Measurements from ENCODE around the gene BCAS3.
"Not testable (repeated sequence)": the region's sequence is repeated elsewhere in the genome, so short reads cannot be mapped to it uniquely, and the experiment has no call there.

Gene BCAS3

DNA sequence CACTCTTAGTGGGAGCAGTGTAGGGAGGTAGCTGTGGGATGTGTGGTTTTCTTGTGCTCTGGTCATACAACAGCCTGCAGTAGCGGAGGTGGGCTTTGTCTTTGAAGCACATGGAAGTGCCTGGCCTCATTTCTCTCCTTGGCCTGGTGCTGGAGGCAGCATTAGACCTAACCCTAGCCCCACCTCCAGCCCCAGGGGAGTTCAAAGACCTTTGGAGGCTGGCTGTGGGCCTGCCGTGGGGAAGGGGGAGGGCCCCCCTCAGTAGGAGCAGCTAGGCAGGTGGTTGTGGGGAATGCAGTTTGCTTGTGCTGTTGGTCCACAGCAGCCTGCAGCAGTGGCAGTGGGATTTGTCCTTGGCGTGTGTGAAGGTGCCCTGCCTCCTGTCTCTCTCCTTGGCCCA lies 91.7 kb downstream of the BCAS3 start:
- DNase-seq (ENCODE audit: extremely low spot score), result no peak
- ChIA-PET POLR2A (no interaction called here), CTCF (no interaction called here)
- TF ChIP-seq SUZ12 (IDR thresholded peaks at IDR 0.05) (no peak), ELF4 (IDR thresholded peaks at IDR 0.05) (no peak), FOXK2 (IDR thresholded peaks at IDR 0.05) (no peak), LEF1 (IDR thresholded peaks at IDR 0.05; ENCODE audit: borderline replicate concordance) (no peak), L3MBTL2 (conservative IDR thresholded peaks at IDR 0.05) (no peak)

DNA sequence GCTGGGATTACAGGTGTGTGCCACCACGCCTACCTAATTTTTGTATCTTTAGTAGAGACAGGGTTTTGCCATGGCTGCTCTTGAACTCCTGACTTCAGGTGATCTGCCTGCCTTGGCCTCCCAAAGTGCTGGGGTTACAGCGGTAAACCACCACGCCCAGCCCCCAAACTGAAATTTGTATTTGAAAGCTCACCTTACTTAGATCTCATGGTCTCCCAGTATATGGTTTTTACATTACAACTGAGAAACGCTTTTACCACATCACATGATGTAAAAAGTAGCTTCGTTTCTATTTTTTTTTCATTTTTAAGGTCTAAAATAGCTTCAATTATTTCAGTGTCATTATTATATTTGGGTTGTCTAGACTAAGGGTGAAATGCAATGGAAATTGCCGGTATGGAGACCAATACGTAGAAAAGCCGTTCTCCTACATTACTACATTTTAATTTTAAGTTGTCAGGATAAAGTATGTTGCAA lies 93.3 kb downstream of the BCAS3 start:
- CTCF ChIA-PET, result no interaction called here
- no peak for DNase-seq (ENCODE audit: extremely low spot score)
- POLR2A ChIA-PET, result no interaction called here
- no peak for TF ChIP-seq CTBP1 (IDR thresholded peaks at IDR 0.05; ENCODE audit: borderline replicate concordance)
- no peak for TF ChIP-seq L3MBTL2 (conservative IDR thresholded peaks at IDR 0.05)

DNA sequence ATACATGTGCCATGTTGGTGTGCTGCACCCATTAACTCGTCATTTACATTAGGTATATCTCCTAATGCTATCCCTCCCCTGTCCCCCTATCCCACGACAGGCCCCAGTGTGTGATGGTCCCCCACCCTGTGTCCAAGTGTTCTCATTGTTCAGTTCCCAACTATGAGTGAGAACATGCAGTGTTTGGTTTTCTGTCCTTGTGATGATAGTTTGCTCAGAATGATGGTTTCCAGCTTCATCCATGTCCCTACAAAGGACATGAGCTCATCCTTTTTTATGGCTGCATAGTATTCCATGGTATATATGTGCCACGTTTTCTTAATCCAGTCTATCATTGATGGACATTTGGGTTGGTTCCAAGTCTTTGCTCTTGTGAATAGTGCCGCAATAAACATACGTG lies 94.0 kb downstream of the BCAS3 start:
- POLR2A ChIA-PET; CTCF ChIA-PET; DNase-seq (ENCODE audit: extremely low spot score): not testable (repeated sequence)

DNA sequence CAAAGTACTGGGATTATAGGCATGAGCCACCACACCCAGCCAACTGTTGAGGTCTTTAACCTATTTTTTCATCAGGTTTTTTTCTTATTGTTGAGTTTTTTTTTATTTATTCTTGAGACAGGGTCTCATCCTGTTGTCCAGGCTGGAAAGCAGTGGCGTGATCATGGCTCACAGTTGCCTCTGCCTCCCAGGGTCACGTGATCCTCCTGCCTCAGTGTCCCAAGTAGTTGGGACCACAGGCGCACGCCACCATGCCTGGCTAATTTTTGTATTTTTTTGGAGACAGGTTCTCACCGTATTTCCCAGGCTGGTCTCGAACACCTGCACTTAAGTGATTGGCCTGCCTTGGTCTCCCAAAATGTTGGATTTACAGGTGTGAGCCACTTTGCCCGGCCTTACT lies 95.9 kb downstream of the BCAS3 start:
- ChIA-PET CTCF (interaction anchor here (0.7 kb wide), 1 partner anchor 642 kb away, joined by 3 read pairs; no protein-coding TSS in a partner anchor), POLR2A (no interaction called here)
- DNase-seq (ENCODE audit: extremely low spot score), result no peak
- no peak for TF ChIP-seq SUZ12 (IDR thresholded peaks at IDR 0.05)
- no peak for TF ChIP-seq NFRKB (IDR thresholded peaks at IDR 0.05)
- TF ChIP-seq ARNT (IDR thresholded peaks at IDR 0.05), result no peak
- TF ChIP-seq ELF4 (IDR thresholded peaks at IDR 0.05), result no peak
- no peak for TF ChIP-seq CTBP1 (IDR thresholded peaks at IDR 0.05; ENCODE audit: borderline replicate concordance)
- no peak for TF ChIP-seq SP1 (IDR thresholded peaks at IDR 0.05)
- no peak for TF ChIP-seq BHLHE40 (IDR thresholded peaks at IDR 0.05; ENCODE audit: borderline replicate concordance)
- TF ChIP-seq L3MBTL2 (conservative IDR thresholded peaks at IDR 0.05), result no peak
- TF ChIP-seq LEF1 (IDR thresholded peaks at IDR 0.05; ENCODE audit: borderline replicate concordance), result no peak
- TF ChIP-seq TARDBP (IDR thresholded peaks at IDR 0.05), result no peak
- TF ChIP-seq FOXM1 (IDR thresholded peaks at IDR 0.05; ENCODE audit: borderline replicate concordance), result no peak
- no peak for TF ChIP-seq FOXK2 (IDR thresholded peaks at IDR 0.05)
- TF ChIP-seq HDGF (IDR thresholded peaks at IDR 0.05; ENCODE audit: borderline replicate concordance), result no peak
- TF ChIP-seq FOXA1 (IDR thresholded peaks at IDR 0.05), result no peak

DNA sequence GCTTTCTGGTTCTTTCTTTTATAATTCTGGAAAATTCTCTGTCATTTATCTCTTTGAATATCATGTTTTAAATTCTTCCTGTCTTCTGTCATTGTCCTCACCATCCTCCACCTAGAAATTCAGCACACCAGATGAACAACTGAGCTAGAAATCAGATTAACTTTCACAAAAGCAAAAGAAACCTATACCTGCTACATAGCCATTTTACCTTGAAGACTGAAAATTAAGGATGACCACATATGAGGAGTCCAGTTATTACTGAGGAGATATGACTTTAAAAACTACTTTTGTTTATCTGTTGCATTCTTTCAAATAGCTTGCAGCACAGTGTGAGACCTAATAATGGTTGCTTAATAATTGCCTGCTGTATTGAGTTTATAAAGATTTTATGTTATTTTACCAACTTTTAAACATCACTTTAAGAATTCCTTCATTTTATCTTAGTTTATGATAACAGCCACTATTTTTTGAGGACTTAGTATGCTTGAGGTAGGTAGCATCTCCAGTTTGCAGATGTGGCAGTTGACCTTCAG lies 104.3 kb downstream of the BCAS3 start:
- CTCF ChIA-PET, result no interaction called here
- POLR2A ChIA-PET, result no interaction called here
- no peak for DNase-seq (ENCODE audit: extremely low spot score)
- TF ChIP-seq FOXM1 (IDR thresholded peaks at IDR 0.05; ENCODE audit: borderline replicate concordance) (no peak), ARNT (IDR thresholded peaks at IDR 0.05) (no peak), ELF4 (IDR thresholded peaks at IDR 0.05) (no peak), FOXA1 (IDR thresholded peaks at IDR 0.05) (no peak), BHLHE40 (IDR thresholded peaks at IDR 0.05; ENCODE audit: borderline replicate concordance) (no peak), CTBP1 (IDR thresholded peaks at IDR 0.05; ENCODE audit: borderline replicate concordance) (no peak), NFRKB (IDR thresholded peaks at IDR 0.05) (no peak), SUZ12 (IDR thresholded peaks at IDR 0.05) (no peak), HDGF (IDR thresholded peaks at IDR 0.05; ENCODE audit: borderline replicate concordance) (no peak), TARDBP (IDR thresholded peaks at IDR 0.05) (no peak), LEF1 (IDR thresholded peaks at IDR 0.05; ENCODE audit: borderline replicate concordance) (no peak), L3MBTL2 (conservative IDR thresholded peaks at IDR 0.05) (no peak), FOXK2 (IDR thresholded peaks at IDR 0.05) (no peak), SP1 (IDR thresholded peaks at IDR 0.05) (no peak)
- TF ChIP-seq, protein P1, sequence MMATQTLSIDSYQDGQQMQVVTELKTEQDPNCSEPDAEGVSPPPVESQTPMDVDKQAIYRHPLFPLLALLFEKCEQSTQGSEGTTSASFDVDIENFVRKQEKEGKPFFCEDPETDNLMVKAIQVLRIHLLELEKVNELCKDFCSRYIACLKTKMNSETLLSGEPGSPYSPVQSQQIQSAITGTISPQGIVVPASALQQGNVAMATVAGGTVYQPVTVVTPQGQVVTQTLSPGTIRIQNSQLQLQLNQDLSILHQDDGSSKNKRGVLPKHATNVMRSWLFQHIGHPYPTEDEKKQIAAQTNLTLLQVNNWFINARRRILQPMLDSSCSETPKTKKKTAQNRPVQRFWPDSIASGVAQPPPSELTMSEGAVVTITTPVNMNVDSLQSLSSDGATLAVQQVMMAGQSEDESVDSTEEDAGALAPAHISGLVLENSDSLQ (IDR thresholded peaks at IDR 0.05), result no peak

DNA sequence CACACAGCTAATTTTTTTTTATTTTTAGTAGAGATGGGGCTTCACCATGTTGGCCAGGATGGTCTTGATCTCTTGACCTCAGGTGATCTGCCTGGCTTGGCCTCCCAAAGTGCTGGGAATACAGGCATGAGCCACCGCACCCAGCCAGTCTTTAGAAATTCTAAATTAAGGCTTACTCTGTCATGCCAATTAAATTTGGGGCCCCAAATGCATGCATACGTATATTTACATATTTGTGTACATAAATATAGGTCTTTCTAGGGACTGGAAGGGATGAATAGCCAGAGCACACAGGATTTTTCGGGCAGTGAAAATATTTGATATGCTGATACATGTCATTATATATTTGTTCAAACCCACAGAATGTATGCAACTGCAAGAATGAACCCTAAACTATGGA lies 105.1 kb downstream of the BCAS3 start:
- CTCF ChIA-PET, result interaction anchor here (0.6 kb wide), 1 partner anchor 251 kb away, joined by 3 read pairs; no protein-coding TSS in a partner anchor
- POLR2A ChIA-PET, result no interaction called here

DNA sequence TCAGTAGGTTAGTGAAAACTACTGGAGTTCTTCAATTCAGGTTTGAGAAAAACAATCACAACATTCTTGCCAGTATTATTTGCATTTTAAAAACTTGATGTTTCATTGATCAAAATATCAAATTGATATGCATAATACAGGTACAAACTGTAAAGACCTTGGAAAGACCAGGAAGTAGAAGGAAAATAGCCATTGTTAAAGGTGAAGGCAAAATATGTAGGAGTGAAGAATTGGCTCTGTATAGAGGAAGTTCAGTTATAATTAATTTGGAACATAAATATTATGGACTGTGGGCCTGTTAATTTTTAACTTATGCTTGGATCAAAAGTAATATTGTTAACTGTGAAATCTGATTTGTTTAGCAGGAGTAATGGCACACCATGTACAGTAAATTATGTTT lies 112.6 kb downstream of the BCAS3 start:
- CTCF ChIA-PET, result no interaction called here
- POLR2A ChIA-PET, result no interaction called here
- TF ChIP-seq HDGF (IDR thresholded peaks at IDR 0.05; ENCODE audit: borderline replicate concordance) (no peak), ARNT (IDR thresholded peaks at IDR 0.05) (no peak), FOXK2 (IDR thresholded peaks at IDR 0.05) (no peak), ZNF384 (IDR thresholded peaks at IDR 0.05) (no peak), TARDBP (IDR thresholded peaks at IDR 0.05) (no peak), BHLHE40 (IDR thresholded peaks at IDR 0.05; ENCODE audit: borderline replicate concordance) (no peak), CTBP1 (IDR thresholded peaks at IDR 0.05; ENCODE audit: borderline replicate concordance) (no peak), L3MBTL2 (conservative IDR thresholded peaks at IDR 0.05) (no peak), LEF1 (IDR thresholded peaks at IDR 0.05; ENCODE audit: borderline replicate concordance) (no peak), ELF4 (IDR thresholded peaks at IDR 0.05) (no peak), FOXM1 (IDR thresholded peaks at IDR 0.05; ENCODE audit: borderline replicate concordance) (no peak)
- TF ChIP-seq, protein P1 (IDR thresholded peaks at IDR 0.05), result no peak
- DNase-seq (ENCODE audit: extremely low spot score), result no peak

More for the DNA sequence above, 105.1 kb downstream of the BCAS3 start:
- DNase-seq (ENCODE audit: extremely low spot score), result no peak
- TF ChIP-seq SP1 (IDR thresholded peaks at IDR 0.05), result no peak
- no peak for TF ChIP-seq L3MBTL2 (conservative IDR thresholded peaks at IDR 0.05)
- TF ChIP-seq HDGF (IDR thresholded peaks at IDR 0.05; ENCODE audit: borderline replicate concordance), result no peak
- no peak for TF ChIP-seq BHLHE40 (IDR thresholded peaks at IDR 0.05; ENCODE audit: borderline replicate concordance)
- TF ChIP-seq TARDBP (IDR thresholded peaks at IDR 0.05), result no peak
- no peak for TF ChIP-seq FOXK2 (IDR thresholded peaks at IDR 0.05)
- TF ChIP-seq CTBP1 (IDR thresholded peaks at IDR 0.05; ENCODE audit: borderline replicate concordance), result no peak
- no peak for TF ChIP-seq ZNF384 (IDR thresholded peaks at IDR 0.05)
- no peak for TF ChIP-seq FOXM1 (IDR thresholded peaks at IDR 0.05; ENCODE audit: borderline replicate concordance)
